Aorta (tissue), 5 donors: Measurements from ENCODE around the gene YWHAB. TPM values are rescaled to one million over a fixed set of nuclear protein-coding genes. Genes with fewer than 3 reads are reported as not detected.

Experiments used
- ATAC-seq: fragments of 200-7000 bp; cut with Tn5 transposase; one replicate; pipeline ENCODE4 v1.9.1; 2022; ENCODE audit warnings: moderate library complexity; ENCODE audit not compliant: low FRiP score
- DNase-seq, 2 donors: peaks; one replicate each; pipeline ENCODE4 v3.0.0-alpha.2; 2020
- H3K27ac ChIP-seq, 2 donors: one replicate each; pipeline ENCODE4 v1.5.1; 2013; ENCODE audit warnings: low read length in 2 of 2, mild to moderate bottlenecking in 2 of 2, moderate library complexity in 2 of 2, control low read depth in 1 of 2, inconsistent platforms in 1 of 2, low read depth in 1 of 2
- H3K27me3 ChIP-seq, 2 donors: one replicate each; pipeline ENCODE4 v1.6.1; 2013; ENCODE audit warnings: control low read depth in 1 of 2, low read length in 1 of 2, mild to moderate bottlenecking in 1 of 2, moderate library complexity in 1 of 2; ENCODE audit not compliant: insufficient read depth in 2 of 2, control insufficient read depth in 1 of 2
- H3K36me3 ChIP-seq, 2 donors: one replicate each; pipeline ENCODE4 v1.6.1; 2013; ENCODE audit warnings: control low read depth in 1 of 2, low read length in 1 of 2, mild to moderate bottlenecking in 1 of 2; ENCODE audit not compliant: insufficient read depth in 2 of 2, control insufficient read depth in 1 of 2
- H3K4me1 ChIP-seq, 2 donors: one replicate each; pipeline ENCODE4 v1.6.1; 2013; ENCODE audit warnings: low read length in 2 of 2, control low read depth in 1 of 2, mild to moderate bottlenecking in 1 of 2, moderate library complexity in 1 of 2; ENCODE audit not compliant: insufficient read depth in 2 of 2, control insufficient read depth in 1 of 2
- H3K4me3 ChIP-seq, 2 donors: one replicate each; pipeline ENCODE4 v1.5.1; 2013; ENCODE audit warnings: low read length in 2 of 2, control low read depth in 1 of 2, mild to moderate bottlenecking in 1 of 2
- H3K9me3 ChIP-seq: one replicate; pipeline ENCODE4 v1.6.1; 2013; ENCODE audit warnings: mild to moderate bottlenecking, low read length; ENCODE audit not compliant: control insufficient read depth
- WGBS, 2 donors: extraction: QIAGEN DNeasy Blood & Tissue Kit; methylation state at CpG; one replicate each; pipeline ENCODE4 v1.1.7; 2013; 5-methylcytosine and 5-hydroxymethylcytosine counted together
- intact Hi-C, 2 donors: fragments of 100-400 bp; cut with DNase I; formaldehyde crosslinking; loops; one replicate each; pipeline versions ENCODE4 v1.14.2 to v1.15.0; 2022
- polyA plus RNA-seq, 2 donors: library from polyadenylated mRNA; stranded (reverse); fragments of 200-250 nt; gene quantifications; one replicate each; pipeline ENCODE4 v1.2.3, GENCODE V29; 2013
- total RNA-seq, 2 donors: library from RNA; stranded (reverse); fragmentation: NEBNext Ultra II Directional; extraction: Animal tissue kit (Norgen Biotek cat#: 25700); gene quantifications; one replicate each; pipeline ENCODE4 v1.2.1, GENCODE V29; 2021
- donor health status: healthy with polysubstance abuse.
- donor health status: Bipolar disorder and iron deficiency.
- donor health status: DM: no; HTN: no; CAD: no.
- donor health status: DM: no; HTN: no; CAD: no.
- donor health status: DM: yes; HTN: yes; CAD: no.

Gene YWHAB
- total and polyA plus RNA-seq, 4 donors: 105 to 167 (median 141) TPM

DNA sequence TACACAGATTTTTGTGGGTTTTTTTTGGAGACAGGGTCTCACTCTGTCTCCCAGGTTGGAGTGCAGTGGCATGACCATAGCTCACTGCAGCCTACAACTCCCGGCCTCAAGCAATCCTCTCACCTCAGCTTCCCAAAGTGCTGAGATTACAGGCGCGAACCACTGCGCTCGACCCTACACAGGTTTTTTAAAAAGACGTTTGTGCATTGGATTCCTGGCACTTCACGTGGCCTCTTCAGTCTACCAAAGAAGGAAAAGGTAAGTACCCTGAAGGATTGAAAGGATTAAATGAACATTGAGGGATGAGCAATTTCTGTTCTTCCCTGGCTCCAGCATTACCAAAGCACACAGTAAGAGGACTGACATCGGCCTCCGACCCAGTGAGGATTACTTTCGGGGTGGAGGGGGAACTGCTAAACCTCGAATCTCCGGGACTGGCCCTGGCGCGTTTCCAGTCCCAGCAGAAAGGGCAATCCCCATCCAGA is 556 bp upstream of the YWHAB start:
- Histone ChIP-seq H3K27me3 (no peaks in the 10 kb centered on the region), H3K4me3 (peak overlapping the region; percentile 38 to 63), H3K4me1 (peaks cover 0 to 2% of the 10 kb centered on the region in 2 donors), H3K36me3 (no peaks in the 10 kb centered on the region), H3K9me3 (no peaks in the 10 kb centered on the region), H3K27ac (peak overlapping the region in 1 of 2 donors; percentile 52)
- intact Hi-C loops: loop anchor here (5.0 to 10.0 kb wide), 4 partner anchors 72 to 550 kb away; partner anchors contain the start of genes KCNK15 (in 1 of the 2) and STK4 (in 1 of the 2)
- no peak for DNase-seq
- no peak for ATAC-seq
- WGBS, 2 donors: 6% methylated on average over 14 of the region's 14 CpGs

DNA sequence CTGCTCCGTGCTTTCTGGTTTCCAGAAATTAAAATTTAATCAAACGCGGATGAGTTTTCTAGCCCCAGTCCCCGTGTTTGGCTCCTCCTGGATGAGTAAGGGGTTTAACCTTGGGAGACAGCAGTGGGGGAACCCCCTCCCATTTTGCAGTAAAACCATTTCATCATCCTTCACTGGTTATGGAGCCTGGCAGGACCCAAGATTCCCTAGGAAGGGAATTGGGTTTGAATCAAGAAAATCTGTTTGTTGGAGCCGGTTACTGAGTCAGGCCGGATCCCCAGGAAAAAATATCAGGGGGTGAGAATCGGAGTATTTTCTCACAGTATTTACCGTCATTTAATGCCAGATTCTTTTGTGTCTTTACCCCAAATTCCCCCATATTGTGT is 754 bp downstream of the YWHAB start:
- Histone ChIP-seq H3K36me3 (no peaks in the 10 kb centered on the region), H3K4me1 (peaks cover 0 to 2% of the 10 kb centered on the region in 2 donors), H3K27ac (peak overlapping the region in 1 of 2 donors; percentile 48), H3K9me3 (no peaks in the 10 kb centered on the region), H3K4me3 (peak overlapping the region; percentile 52 to 79), H3K27me3 (no peaks in the 10 kb centered on the region)
- WGBS, 2 donors: 0% methylated on average over 8 of the region's 8 CpGs
- intact Hi-C loops: loop anchor here (5.0 to 10.0 kb wide), 4 partner anchors 71 to 549 kb away; partner anchors contain the start of genes KCNK15 (in 1 of the 2) and STK4 (in 1 of the 2)
- DNase-seq (no peak), ATAC-seq (no peak)

DNA sequence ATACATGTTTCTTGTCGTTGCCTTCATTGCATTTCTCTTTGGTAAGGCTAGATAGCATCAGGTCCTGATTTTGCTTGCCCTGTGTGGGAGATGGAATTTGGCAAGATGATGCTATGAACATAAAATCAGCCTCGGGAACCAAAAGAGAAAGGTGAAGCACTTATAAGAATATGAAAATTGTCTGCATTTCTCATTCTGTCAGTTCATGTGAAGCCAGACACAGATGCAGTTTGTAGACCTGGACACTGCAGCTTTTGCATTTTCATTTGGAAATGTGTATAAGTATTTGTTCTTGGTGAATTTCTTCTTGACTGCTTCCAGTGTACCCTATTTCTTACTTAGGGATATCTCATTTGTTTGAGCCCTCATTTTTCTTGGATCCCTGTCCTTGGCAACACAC is 1.3 kb downstream of the YWHAB start:
- intact Hi-C loops: loop anchor here (5.0 to 10.0 kb wide), 4 partner anchors 70 to 548 kb away; partner anchors contain the start of genes KCNK15 (in 1 of the 2) and STK4 (in 1 of the 2)
- no peak for ATAC-seq
- peaks cover 0 to 3% of the 10 kb centered on the region in 2 donors for H3K4me1 ChIP-seq
- no peaks in the 10 kb centered on the region for H3K27me3 ChIP-seq
- H3K36me3 ChIP-seq: no peaks in the 10 kb centered on the region
- H3K9me3 ChIP-seq: no peaks in the 10 kb centered on the region
- H3K4me3 ChIP-seq: peak overlapping the region; percentile 52 to 79
- H3K27ac ChIP-seq: no peak overlapping the region
- no peak for DNase-seq
- WGBS, 2 donors: 0 to 1% methylated on average over 2 of the region's 2 CpGs

DNA sequence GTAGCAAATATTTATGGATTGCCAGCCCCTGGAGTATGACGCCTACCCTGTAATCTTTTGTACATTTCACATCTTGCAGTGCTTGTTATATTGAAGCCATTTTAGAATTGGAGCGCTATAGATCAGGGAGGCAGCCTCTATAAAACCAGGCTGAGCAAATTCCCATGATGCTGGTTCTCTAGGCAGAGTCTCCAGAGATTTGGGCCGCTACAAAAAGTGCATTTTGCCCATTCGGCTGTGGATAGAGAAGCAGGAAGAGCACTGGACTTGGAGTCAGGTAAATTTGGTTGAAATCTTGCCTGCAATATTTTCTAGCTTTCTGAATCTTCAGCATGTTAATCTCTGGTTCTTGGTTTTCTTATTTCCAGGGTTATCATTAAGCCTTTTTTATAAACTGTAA is 2.0 kb downstream of the YWHAB start:
- intact Hi-C loops: loop anchor here (5.0 to 10.0 kb wide), 4 partner anchors 70 to 547 kb away; partner anchors contain the start of genes KCNK15 (in 1 of the 2) and STK4 (in 1 of the 2)
- Histone ChIP-seq H3K36me3 (no peaks in the 10 kb centered on the region), H3K27me3 (no peaks in the 10 kb centered on the region), H3K4me3 (peak overlapping the region; percentile 22 to 52), H3K4me1 (peaks cover 0 to 4% of the 10 kb centered on the region in 2 donors), H3K9me3 (no peaks in the 10 kb centered on the region), H3K27ac (no peak overlapping the region)
- WGBS, 2 donors: 37 to 40% methylated on average over 4 of the region's 4 CpGs
- no peak for DNase-seq
- ATAC-seq: no peak

DNA sequence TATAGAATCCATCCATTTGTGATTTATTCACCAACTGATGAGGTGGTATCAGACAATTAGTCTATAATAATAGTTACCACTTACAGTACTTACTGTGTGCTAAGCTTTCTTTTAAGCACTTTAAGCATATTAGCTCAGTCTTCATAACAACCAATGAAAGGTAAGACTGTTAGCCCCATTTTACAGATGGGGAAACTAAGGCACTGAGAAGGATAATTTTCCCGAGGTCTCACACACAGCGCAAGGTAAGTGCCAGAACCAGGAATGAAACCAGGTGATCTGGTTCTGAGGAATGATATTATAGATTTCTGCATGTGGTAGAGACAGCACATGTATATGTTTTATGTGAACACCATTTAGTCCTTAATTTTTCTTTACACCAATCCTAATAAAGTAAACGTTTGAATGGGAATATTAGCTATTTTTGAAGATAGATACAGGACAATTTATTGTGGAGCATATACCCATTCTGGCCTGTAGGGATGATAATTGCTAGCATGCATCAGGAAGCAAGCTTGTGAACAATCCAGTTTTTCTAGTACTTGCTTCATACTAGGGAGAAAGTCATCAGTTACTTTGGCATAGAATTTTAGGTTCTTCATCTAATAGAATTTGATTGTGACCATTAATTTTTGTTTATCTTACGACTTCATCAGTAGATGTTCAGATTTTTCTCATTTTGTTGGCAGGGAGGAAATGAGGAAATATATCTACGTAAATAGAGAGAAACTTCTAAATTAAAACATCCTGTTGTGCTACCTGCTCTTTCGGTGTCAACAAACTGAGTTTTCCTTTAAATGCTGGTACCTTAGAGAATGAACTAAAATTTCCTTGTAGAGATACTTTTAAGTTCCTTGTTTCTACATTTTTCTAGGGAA is 3.0 kb downstream of the YWHAB start:
- H3K27me3 ChIP-seq: no peaks in the 10 kb centered on the region
- intact Hi-C loops: loop anchor here (5.0 to 10.0 kb wide), 4 partner anchors 69 to 546 kb away; partner anchors contain the start of genes KCNK15 (in 1 of the 2) and STK4 (in 1 of the 2)
- WGBS, 2 donors: 70 to 71% methylated on average over 6 of the region's 6 CpGs
- DNase-seq (no peak), ATAC-seq (no peak)
- no peaks in the 10 kb centered on the region for H3K36me3 ChIP-seq
- H3K27ac ChIP-seq: no peak overlapping the region
- H3K9me3 ChIP-seq: no peaks in the 10 kb centered on the region
- peak overlapping the region in 1 of 2 donors; percentile 8 for H3K4me3 ChIP-seq
- peaks cover 0 to 4% of the 10 kb centered on the region in 2 donors for H3K4me1 ChIP-seq

DNA sequence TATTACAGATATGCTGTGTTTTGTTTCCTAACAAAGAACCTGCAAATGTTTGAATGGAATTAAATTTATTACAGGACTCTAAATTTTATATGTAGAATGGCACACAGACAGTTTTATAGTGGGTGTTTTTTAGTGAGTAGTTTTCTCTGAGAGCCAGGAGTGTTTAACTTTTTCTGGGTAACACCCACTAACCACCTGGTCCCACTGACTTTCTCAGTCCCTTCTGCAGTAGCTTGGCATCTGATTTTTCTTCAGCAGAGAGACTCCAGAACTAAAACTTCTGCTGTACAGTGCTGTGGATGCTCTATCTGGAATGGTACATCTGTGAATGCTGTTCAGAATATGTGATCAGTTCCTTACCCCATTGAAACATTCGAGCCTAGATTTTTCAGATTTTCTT is 6.3 kb downstream of the YWHAB start:
- H3K4me1 ChIP-seq: peaks cover 9 to 13% of the 10 kb centered on the region in 2 donors
- intact Hi-C loops: no loop called here
- no peak for DNase-seq
- no peaks in the 10 kb centered on the region for H3K9me3 ChIP-seq
- ATAC-seq: no peak
- no peaks in the 10 kb centered on the region for H3K27me3 ChIP-seq
- H3K36me3 ChIP-seq: no peaks in the 10 kb centered on the region
- no peak overlapping the region for H3K27ac ChIP-seq
- H3K4me3 ChIP-seq: no peak overlapping the region
- 73 to 88% methylated on average over 1 of the region's 1 CpG for WGBS, 2 donors

DNA sequence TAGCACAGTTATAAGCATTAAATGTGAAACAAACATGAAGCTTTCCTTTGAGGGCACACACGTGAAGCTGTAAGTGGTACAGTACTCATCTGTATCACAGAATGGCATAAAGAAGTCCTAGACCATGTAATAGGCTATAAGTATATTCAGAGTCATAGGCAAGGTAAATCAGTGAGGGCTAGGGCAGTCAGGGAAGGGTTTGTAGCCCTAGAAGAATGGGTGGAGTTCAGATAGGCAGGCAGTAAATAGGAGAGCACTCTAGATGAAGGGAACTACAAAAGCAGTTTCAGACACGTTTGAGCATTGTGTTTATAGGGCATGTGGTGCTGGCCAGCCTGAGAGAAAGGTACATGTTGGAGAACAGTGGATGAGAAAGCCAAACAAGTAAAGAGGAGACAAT is 9.5 kb downstream of the YWHAB start:
- Histone ChIP-seq H3K27ac (no peak overlapping the region), H3K9me3 (no peaks in the 10 kb centered on the region), H3K4me1 (peaks cover 11 to 19% of the 10 kb centered on the region in 2 donors), H3K36me3 (no peaks in the 10 kb centered on the region), H3K4me3 (no peak overlapping the region), H3K27me3 (no peaks in the 10 kb centered on the region)
- DNase-seq (no peak), ATAC-seq (no peak)
- intact Hi-C loops: no loop called here
- WGBS, 2 donors: 52 to 63% methylated on average over 2 of the region's 2 CpGs

DNA sequence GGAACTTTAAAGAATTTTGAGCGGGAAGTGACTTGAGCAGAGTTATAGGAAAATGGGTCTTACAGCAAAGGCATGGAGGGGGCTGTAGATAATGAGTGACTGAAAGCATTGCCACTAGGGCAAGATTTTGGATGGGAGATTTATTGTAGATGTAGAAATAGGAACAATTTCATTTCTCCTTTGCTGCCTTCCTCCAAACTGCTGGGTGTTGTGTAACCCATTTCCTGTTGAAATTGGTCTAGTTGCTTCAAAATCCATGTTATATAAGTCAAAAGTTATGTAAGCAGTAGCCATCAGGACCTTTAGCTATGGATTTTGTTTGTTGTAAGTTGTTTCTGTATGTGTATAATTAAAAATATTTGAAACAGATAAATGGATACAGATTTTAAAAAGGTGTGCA is 11.1 kb downstream of the YWHAB start:
- H3K4me1 ChIP-seq: peaks cover 13 to 21% of the 10 kb centered on the region in 2 donors
- no peaks in the 10 kb centered on the region for H3K9me3 ChIP-seq
- peaks cover 0 to 2% of the 10 kb centered on the region in 2 donors for H3K36me3 ChIP-seq
- H3K27me3 ChIP-seq: no peaks in the 10 kb centered on the region
- peak overlapping the region in 1 of 2 donors; percentile 25 for H3K27ac ChIP-seq
- no peak overlapping the region for H3K4me3 ChIP-seq
- intact Hi-C loops: no loop called here
- WGBS, 2 donors: 66% methylated on average over 1 of the region's 1 CpG
- ATAC-seq: no peak
- DNase-seq: no peak
